Esophagus (tissue), 2 donors: ENCODE results near the gene IZUMO2. TPM values are rescaled to one million over a fixed set of nuclear protein-coding genes. Genes with fewer than 3 reads are reported as not detected.
A peak's percentile ranks its signal among the peaks of the same experiment; 100 is the strongest.

ENCODE experiments used
- H3K27ac ChIP-seq, 2 donors: one replicate each; pipeline ENCODE4 v1.5.1; 2013; ENCODE audit warnings: low read depth in 2 of 2, mild to moderate bottlenecking in 2 of 2, inconsistent platforms in 1 of 2, low read length in 1 of 2, moderate library complexity in 1 of 2
- H3K27me3 ChIP-seq, 2 donors: one replicate each; pipeline ENCODE4 v1.6.1; 2013; ENCODE audit warnings: low read length in 2 of 2, control low read depth in 1 of 2, mild to moderate bottlenecking in 1 of 2; ENCODE audit not compliant: insufficient read depth in 2 of 2, control insufficient read depth in 1 of 2
- H3K36me3 ChIP-seq, 2 donors: one replicate each; pipeline ENCODE4 v1.6.1; 2013; ENCODE audit warnings: low read length in 1 of 2; ENCODE audit not compliant: control insufficient read depth in 2 of 2, insufficient read depth in 2 of 2
- H3K4me1 ChIP-seq, 2 donors: one replicate each; pipeline ENCODE4 v1.6.1; 2013; ENCODE audit warnings: low read length in 1 of 2; ENCODE audit not compliant: control insufficient read depth in 2 of 2, insufficient read depth in 2 of 2
- H3K4me3 ChIP-seq, 2 donors: one replicate each; pipeline ENCODE4 v1.5.1; 2013; ENCODE audit warnings: low read length in 2 of 2, mild to moderate bottlenecking in 2 of 2, low read depth in 1 of 2, moderate library complexity in 1 of 2
- H3K9me3 ChIP-seq, 2 donors: one replicate each; pipeline ENCODE4 v1.6.1; 2013; ENCODE audit warnings: mild to moderate bottlenecking in 2 of 2, low read depth in 1 of 2, low read length in 1 of 2, moderate library complexity in 1 of 2; ENCODE audit not compliant: control insufficient read depth in 2 of 2, insufficient read depth in 1 of 2
- WGBS, 2 donors: extraction: QIAGEN DNeasy Blood & Tissue Kit; methylation state at CpG; one replicate each; pipeline ENCODE4 v1.1.7; 2013; 5-methylcytosine and 5-hydroxymethylcytosine counted together
- polyA plus RNA-seq, 2 donors: library from polyadenylated mRNA; stranded (reverse); fragments of 200-250 nt; gene quantifications; one replicate each; pipeline ENCODE4 v1.2.3, GENCODE V29; 2013
- donor health status: healthy with polysubstance abuse.
- donor health status: Bipolar disorder and iron deficiency.

IZUMO2 gene
- polyA plus RNA-seq = not detected

DNA sequence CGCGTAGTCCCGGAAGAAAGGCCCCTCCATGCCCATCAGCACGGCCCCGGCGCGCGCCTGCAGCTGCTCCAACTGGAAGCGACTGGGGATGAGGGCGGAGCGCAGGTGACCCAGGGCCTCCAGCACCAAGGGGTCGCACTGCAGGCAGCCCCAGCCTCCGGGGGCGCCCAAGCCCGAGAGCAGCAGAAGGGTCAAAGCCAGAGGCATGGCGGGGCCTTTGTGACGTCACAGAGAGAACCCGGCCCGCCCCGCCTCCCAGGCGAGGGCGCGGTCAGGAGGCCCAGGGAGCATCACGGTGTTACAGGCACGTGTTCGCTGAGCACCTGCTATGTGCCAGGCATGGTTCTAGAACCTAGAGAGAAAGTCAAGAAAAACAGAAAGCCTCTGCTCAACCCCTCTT is at the start of gene IZUMO2:
Gene IZUMO2 (minus strand): TSS at position 294 of the 400 bp plus-strand sequence. CDS start 87 bp downstream, at position 207.
- WGBS, 2 donors = 19 to 28% methylated on average over 26 of the region's 26 CpGs
- no peaks in the 10 kb centered on the region for H3K36me3 ChIP-seq
- no peak within 1 kb of the TSS for H3K4me3 ChIP-seq
- no peaks in the 10 kb centered on the region for H3K27me3 ChIP-seq
- peaks cover 3 to 7% of the 10 kb centered on the region in 2 donors for H3K9me3 ChIP-seq
- H3K27ac ChIP-seq = no peak within 1 kb of the TSS
- peaks cover 0 to 2% of the 10 kb centered on the region in 2 donors for H3K4me1 ChIP-seq

DNA sequence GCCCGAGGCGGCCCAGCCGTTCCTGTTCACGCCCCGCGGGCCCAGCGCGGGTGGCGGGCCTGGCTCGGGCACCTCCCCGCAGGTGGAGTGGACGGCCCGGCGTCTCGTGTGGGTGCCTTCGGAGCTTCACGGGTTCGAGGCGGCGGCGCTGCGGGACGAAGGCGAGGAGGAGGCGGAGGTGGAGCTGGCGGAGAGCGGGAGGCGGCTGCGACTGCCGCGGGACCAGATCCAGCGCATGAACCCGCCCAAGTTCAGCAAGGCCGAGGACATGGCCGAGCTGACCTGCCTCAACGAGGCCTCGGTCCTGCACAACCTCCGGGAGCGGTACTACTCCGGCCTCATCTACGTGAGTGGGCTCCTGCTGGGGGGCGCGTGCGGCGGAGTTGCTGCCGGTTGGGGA is 47.3 kb upstream of the IZUMO2 start:
- Histone ChIP-seq H3K27me3 (no peaks in the 10 kb centered on the region), H3K4me3 (no peak overlapping the region), H3K36me3 (peaks cover 0 to 5% of the 10 kb centered on the region in 2 donors), H3K4me1 (peaks cover 0 to 2% of the 10 kb centered on the region in 2 donors), H3K9me3 (no peaks in the 10 kb centered on the region), H3K27ac (no peak overlapping the region)
- WGBS, 2 donors = 94 to 97% methylated on average over 34 to 46 of the region's 46 CpGs

GRCh38 chr19:50209131-50209530 is 46.0 kb upstream of the IZUMO2 start:
- Histone ChIP-seq H3K27me3 (no peaks in the 10 kb centered on the region), H3K36me3 (peaks cover 0 to 5% of the 10 kb centered on the region in 2 donors), H3K4me1 (peaks cover 0 to 2% of the 10 kb centered on the region in 2 donors), H3K4me3 (no peak overlapping the region), H3K27ac (no peak overlapping the region), H3K9me3 (no peaks in the 10 kb centered on the region)
- WGBS, 2 donors = 88 to 92% methylated on average over 7 of the region's 7 CpGs

- peaks cover 2 to 4% of the 10 kb centered on the region in 2 donors for H3K4me1 ChIP-seq
- H3K4me3 ChIP-seq = no peak overlapping the region
- no peak overlapping the region for H3K27ac ChIP-seq
- 69 to 84% methylated on average over 2 of the region's 2 CpGs for WGBS, 2 donors
- H3K27me3 ChIP-seq = peaks cover 0 to 10% of the 10 kb centered on the region in 2 donors
- peaks cover 0 to 5% of the 10 kb centered on the region in 2 donors for H3K36me3 ChIP-seq
- no peaks in the 10 kb centered on the region for H3K9me3 ChIP-seq
These were observed 44.6 kb upstream of the IZUMO2 start for GRCh38 chr19:50207730-50208129.

DNA sequence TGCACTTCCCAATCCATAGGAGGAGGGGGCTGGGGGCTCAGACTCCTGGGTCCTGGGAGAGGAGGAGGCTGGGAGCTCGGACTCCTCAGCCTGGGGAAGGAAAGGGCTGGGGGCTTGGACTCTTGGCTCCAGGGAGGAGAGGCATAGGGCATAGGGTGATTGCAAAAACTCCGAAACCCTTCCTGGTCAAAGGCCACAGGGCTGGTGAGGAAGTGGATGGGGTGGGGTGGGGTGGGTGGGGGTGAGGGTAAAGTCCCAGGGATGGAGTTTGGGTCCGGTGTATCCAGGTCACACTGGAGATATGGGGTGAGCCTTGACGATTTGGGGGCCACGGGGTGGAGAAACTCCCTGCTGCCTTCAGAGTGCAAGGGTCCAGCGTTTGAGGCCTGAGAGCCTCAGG is 43.1 kb upstream of the IZUMO2 start:
- whole genome bisulfite sequencing, 2 donors = 71 to 73% methylated on average over 6 of the region's 6 CpGs
- peaks cover 2 to 4% of the 10 kb centered on the region in 2 donors for H3K4me1 ChIP-seq
- H3K9me3 ChIP-seq = no peaks in the 10 kb centered on the region
- H3K27me3 ChIP-seq = peaks cover 0 to 10% of the 10 kb centered on the region in 2 donors
- H3K27ac ChIP-seq = peak overlapping the region; percentile 40 to 91
- no peaks in the 10 kb centered on the region for H3K36me3 ChIP-seq
- peak overlapping the region; percentile 16 to 32 for H3K4me3 ChIP-seq

DNA sequence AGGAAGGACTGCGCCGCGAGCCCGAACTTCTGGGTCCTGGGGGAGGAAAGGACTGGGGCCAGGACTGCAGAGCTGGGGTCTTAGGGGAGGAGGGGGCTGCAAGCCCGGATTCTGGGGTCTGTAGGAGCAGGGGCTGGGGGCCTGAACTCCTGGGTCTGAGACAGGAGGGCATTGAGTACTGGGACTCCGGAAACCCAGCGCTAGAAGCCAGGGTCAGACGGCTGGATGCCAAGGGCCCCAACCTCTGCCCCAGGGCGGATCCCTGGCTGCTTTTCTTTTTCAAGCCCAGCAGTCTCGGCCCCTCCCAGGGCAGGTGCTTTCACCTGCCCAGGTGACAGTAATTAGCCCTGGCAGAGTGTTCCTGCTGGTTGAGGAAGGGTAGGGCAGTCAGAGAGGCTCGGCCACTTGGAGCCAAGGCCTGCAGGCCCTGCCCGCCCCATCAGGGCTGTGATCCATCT is 42.6 kb upstream of the IZUMO2 start:
- peaks cover 0 to 10% of the 10 kb centered on the region in 2 donors for H3K27me3 ChIP-seq

GRCh38 chr19:50204811-50205675 is 42.0 kb upstream of the IZUMO2 start:
- H3K36me3 ChIP-seq = no peaks in the 10 kb centered on the region
- no peaks in the 10 kb centered on the region for H3K9me3 ChIP-seq
- H3K4me1 ChIP-seq = peaks cover 2 to 4% of the 10 kb centered on the region in 2 donors
- whole genome bisulfite sequencing, 2 donors = 8 to 9% methylated on average over 49 of the region's 49 CpGs
- peak overlapping the region; percentile 91 to 94 for H3K27ac ChIP-seq
- peaks cover 0 to 10% of the 10 kb centered on the region in 2 donors for H3K27me3 ChIP-seq
- H3K4me3 ChIP-seq = peak overlapping the region; percentile 48 to 56

More for the DNA sequence above, 42.6 kb upstream of the IZUMO2 start:
- H3K4me1 ChIP-seq = peaks cover 2 to 4% of the 10 kb centered on the region in 2 donors
- H3K27ac ChIP-seq = peak overlapping the region; percentile 91 to 94
- H3K4me3 ChIP-seq = peak overlapping the region; percentile 48 to 56
- no peaks in the 10 kb centered on the region for H3K36me3 ChIP-seq
- no peaks in the 10 kb centered on the region for H3K9me3 ChIP-seq
- WGBS, 2 donors = 18 to 19% methylated on average over 12 of the region's 12 CpGs

- Histone ChIP-seq H3K36me3 (no peaks in the 10 kb centered on the region), H3K4me1 (peaks cover 2 to 4% of the 10 kb centered on the region in 2 donors), H3K4me3 (peak overlapping the region; percentile 53 to 59), H3K27ac (no peak overlapping the region), H3K27me3 (peaks cover 0 to 10% of the 10 kb centered on the region in 2 donors), H3K9me3 (no peaks in the 10 kb centered on the region)
- 54% methylated on average over 7 of the region's 7 CpGs for WGBS, 2 donors
These were observed 41.0 kb upstream of the IZUMO2 start for GRCh38 chr19:50204081-50204428.

GRCh38 chr19:50203281-50204080 is 40.4 kb upstream of the IZUMO2 start, which contains the start of gene MYH14:
MYH14 (plus strand) TSS chr19:50203622; CDS start chr19:50210366, 6,744 bp downstream.
- Histone ChIP-seq H3K36me3 (no peaks in the 10 kb centered on the region), H3K4me3 (peak within 1 kb of the TSS; percentile 53 to 59), H3K9me3 (no peaks in the 10 kb centered on the region), H3K27ac (peak within 1 kb of the TSS; percentile 61 to 64), H3K27me3 (peaks cover 0 to 10% of the 10 kb centered on the region in 2 donors), H3K4me1 (peaks cover 2 to 4% of the 10 kb centered on the region in 2 donors)
- WGBS, 2 donors = 4 to 6% methylated on average over 67 to 78 of the region's 78 CpGs
